Medulla oblongata (tissue), 1 donor: ENCODE results near the gene KLK14.

Experiments used
- DNase-seq: peaks from one replicate; pipeline ENCODE4 v3.0.0-alpha.2; 2015; ENCODE audit errors: extremely low spot score

Gene KLK14

GRCh38 chr19:51082611-51083010, at the start of gene KLK14:
Gene KLK14 (minus strand): TSS chr19:51082887. CDS start chr19:51082614, 273 bp downstream.
- DNase-seq, result no peak

DNA sequence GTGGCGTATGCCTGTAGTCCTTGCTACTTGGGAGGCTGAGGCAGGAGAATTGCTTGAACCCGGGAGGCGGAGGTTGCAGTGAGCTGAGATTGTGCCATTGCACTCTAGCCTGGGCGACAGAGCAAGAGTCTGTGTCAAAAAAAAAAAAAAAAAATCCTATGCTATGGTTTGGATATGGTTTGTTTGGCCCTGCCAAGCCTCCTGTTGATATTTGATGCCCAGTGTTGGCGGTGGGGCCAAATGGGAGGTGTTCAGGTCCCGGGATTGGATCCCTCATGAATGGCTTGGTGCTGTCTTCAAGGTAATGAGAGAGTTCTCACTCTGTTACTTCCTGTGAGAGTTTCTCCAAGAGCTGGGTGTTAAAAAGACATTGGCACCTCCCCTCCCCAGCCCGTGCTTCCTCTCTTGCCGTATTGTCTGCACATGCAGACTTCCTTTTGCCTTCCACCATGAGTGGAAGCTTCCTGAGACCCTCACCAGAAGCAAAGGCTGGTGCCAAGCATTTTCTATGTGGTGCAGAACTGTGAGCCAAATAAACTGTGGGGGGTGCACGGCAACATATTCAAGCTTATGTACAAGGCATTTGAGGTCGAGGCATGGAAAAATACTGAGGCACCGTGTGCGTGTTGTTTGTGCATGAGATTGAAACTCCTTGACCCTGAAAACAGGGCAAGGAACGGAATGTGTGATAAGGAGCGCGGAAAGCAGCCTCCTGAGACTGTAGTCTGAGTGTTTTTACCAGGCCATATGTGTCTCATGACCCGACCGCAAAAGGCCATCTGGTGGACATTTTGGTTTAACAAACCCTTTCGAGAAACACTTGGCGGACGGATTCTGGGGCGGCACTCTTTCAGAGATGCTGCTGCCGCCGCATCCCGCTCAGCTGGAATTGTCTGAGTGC, 49.3 kb upstream of the KLK14 start:
- peak; percentile 55 for DNase-seq

GRCh38 chr19:51129716-51130115, 47.0 kb upstream of the KLK14 start:
- DNase-seq, result no peak

DNA sequence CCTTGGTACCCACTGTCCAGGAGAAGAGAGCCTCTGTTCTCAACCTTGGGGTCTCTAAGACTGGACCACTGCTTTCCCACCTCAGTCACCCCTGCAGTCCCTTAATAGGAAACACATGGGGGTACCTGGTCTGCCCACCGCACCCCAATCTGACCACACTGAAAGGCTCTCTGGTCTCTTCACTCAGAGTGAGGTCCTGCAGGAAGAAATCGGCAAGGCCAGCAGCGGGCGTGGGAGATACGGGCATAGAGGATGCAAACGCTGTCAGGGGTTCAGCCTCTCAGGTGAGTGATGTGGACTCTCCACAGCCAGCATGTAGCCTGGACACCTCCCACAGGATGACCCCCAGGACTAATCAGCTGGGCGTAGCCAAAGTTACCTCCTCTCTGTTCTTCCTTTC, 45.5 kb upstream of the KLK14 start:
- DNase-seq, result no peak

GRCh38 chr19:51127755-51128154, 45.1 kb upstream of the KLK14 start:
- peak; percentile 55 for DNase-seq

- DNase-seq, result no peak
Observed at GRCh38 chr19:51127032-51127431, 44.3 kb upstream of the KLK14 start.

- DNase-seq, result no peak
Observed at GRCh38 chr19:51125421-51126075, 42.9 kb upstream of the KLK14 start.

DNA sequence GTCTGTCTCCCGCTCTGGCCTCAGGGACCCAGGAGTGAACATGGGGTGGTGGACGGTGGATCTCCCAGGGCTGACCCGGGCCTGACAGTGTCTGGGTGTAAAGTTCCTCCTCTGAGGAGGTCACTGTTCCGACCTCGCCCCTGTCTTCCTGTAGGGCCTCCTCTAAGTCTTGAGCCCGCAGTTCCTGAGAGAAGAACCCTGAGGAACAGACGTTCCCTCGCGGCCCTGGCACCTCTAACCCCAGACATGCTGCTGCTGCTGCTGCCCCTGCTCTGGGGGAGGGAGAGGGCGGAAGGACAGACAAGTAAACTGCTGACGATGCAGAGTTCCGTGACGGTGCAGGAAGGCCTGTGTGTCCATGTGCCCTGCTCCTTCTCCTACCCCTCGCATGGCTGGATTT, 42.0 kb upstream of the KLK14 start, which contains the start of gene SIGLEC9:
SIGLEC9 (plus strand) TSS at position 178 of the 400 bp plus-strand sequence; CDS start at position 247, 69 bp downstream.
- peak; percentile 67 for DNase-seq

DNA sequence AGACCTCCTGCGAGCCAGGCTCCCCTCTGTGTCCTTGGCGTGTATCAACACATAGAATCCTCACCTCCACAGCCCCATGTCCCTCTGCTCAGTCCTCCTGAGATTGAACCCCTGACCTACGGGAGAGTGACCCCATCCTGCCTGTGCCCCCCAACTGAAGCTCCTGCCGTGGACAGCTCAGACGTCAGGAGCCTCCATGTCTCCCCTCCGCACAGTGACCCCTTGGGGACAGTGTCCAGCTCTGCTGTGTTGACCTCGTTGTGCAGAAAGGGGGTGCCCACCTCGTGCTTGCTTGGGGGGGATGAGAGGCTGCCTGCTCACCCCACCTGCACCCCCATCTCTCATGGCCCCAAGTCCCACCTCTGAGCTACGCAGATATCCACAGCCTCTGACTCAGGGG, 41.5 kb upstream of the KLK14 start:
- no peak for DNase-seq

DNA sequence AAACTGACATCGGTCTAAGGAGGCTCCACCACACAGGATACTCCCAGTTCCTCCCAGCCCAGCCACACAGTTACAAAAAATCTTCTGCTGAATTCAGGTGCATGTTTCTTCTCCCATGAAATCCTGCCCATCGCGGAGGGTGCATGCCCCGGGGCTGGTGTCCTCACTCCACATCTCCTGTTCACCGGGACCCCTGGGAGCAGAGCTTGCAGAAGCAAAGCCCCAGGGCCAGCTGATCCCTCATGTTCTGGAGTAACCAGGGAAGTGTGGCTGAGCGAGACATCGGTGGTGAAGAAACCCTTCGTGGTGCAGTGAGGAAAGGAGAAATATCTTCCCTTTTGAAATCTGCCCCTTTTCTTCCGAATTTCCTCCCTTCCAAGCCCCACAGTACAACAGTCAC, 41.1 kb upstream of the KLK14 start:
- DNase-seq, result no peak

DNA sequence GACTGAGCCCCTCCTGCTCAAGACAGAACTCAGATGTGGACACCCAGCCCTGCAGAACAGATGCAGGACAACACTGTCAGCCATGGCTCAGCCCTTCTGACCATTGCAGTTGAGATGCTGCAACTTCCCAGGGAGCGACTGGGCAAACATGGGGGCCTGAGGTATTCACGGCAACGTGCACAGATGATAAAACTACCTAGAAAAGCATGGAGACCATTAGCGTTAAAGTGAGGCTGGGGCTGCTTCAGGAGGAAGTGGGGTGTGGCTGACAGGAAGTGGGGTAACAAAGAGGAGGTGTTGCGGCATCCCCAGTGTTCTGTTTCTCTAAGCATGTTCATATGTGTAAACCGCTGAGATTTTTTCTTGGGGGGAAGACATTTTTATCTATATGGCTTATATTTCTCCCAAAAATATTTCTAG, 40.7 kb upstream of the KLK14 start:
- no peak for DNase-seq

- DNase-seq, result no peak
Observed at GRCh38 chr19:51122112-51122981, 39.7 kb upstream of the KLK14 start.

DNA sequence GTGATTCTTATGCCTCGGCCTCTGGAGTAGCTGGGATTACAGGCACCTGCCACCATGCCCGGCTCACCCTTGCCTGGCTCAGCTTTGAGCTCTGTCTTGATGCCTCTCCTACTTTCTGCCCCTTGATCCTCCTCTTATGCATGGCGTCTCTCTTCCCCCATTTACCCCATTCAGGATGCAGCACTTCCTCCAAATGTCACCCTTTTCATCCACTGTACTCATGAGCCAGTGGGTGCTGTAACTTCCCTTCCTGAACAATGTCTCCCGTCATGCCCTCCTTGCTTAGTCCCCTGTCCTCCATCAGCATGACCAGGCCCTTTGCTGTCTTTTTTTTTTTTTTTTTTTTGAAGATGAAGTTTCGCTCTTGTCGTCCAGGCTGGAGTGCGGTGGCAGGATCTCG, 38.6 kb upstream of the KLK14 start:
- DNase-seq, result peak; percentile 16

- no peak for DNase-seq
Observed at GRCh38 chr19:51120160-51120559, 37.5 kb upstream of the KLK14 start.

- DNase-seq, result no peak
Observed at GRCh38 chr19:51119611-51120010, 36.9 kb upstream of the KLK14 start.

DNA sequence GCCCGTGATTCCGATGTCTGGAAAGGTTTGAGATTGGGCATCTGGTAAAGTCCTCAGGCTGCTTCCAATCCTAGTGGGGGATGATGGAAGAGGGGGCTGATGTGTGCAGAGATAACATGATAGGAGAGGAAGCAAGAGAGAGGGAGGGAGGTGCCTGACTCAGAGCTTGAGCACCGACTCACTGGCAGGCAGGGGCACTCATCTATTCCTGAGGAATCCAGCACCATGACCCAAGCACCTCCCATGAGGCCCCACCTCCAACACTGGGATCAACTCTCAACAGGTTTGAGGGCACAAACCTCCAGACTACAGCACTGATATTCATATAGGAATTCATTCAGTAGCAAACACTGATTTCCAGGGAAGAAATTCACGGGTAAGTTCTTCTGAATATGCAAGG, 36.4 kb upstream of the KLK14 start:
- no peak for DNase-seq

GRCh38 chr19:51116736-51117286, 34.1 kb upstream of the KLK14 start:
- no peak for DNase-seq

- DNase-seq, result peak; percentile 24
Observed at GRCh38 chr19:51114087-51114729, 31.5 kb upstream of the KLK14 start.

DNA sequence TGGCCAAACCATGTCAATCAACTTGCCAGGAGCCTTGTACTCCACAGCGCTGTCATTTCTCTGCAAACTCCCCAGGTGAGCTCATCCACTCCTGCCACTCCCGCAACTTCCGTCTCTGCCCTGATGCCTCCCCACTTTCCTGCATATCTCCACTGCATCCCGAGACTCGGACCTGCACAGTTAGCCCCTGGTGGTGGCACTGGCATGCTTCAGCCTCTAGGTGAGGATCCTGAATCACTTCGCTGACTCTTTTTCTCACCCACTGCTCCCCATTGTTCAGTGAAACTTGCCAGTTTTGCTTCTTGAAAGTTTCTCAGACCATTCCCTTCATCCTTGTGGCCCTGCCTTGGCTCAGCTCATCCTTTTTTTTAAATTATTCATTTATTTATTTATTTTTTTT, 28.9 kb upstream of the KLK14 start:
- DNase-seq, result no peak

DNA sequence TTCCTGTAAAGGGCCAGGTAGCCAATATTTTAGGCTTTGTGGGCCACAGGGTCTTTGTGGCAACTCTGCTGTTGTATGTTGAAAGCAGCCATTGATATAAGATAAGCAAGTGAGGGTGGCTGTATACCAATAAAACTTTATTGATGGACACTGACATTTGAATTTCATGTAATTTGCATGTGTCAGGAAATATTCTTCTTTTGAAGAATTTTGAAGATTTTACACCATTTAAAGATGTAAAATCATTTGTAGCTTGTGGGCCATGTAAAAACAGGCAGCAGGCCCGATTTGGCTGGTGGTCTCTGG, 27.9 kb upstream of the KLK14 start:
- no peak for DNase-seq

GRCh38 chr19:51108805-51109146, 26.1 kb upstream of the KLK14 start:
- no peak for DNase-seq
